Loucy (cell line): ENCODE measurements around the gene MUC6.

Experiments used
- H2AFZ ChIP-seq: fragments of 200-600 bp; sonication (generic); 2 replicates; pipeline ENCODE4 v1.6.0; 2016; ENCODE audit warnings: antibody characterized with exemption, mild to moderate bottlenecking, low read length, moderate library complexity
- H3F3A ChIP-seq: fragments of 200-600 bp; 2 replicates; pipeline ENCODE4 v1.6.0; 2016; ENCODE audit warnings: antibody characterized with exemption, low read depth, mild to moderate bottlenecking
- H3K27me3 ChIP-seq: fragments of 200-600 bp; sonication (generic); 2 replicates; pipeline ENCODE4 v1.6.1; 2014; ENCODE audit warnings: low read length, mild to moderate bottlenecking; ENCODE audit not compliant: insufficient read depth, poor library complexity, severe bottlenecking
- H3K36me3 ChIP-seq: fragments of 200-600 bp; sonication (generic); 2 replicates; pipeline ENCODE4 v1.6.1; 2016; ENCODE audit warnings: low read length; ENCODE audit not compliant: insufficient read depth
- H3K4me1 ChIP-seq: fragments of 200-600 bp; sonication (generic); 2 replicates; pipeline ENCODE4 v1.5.1; 2014; ENCODE audit warnings: low read length, mild to moderate bottlenecking; ENCODE audit not compliant: insufficient read depth, poor library complexity, severe bottlenecking
- H3K4me2 ChIP-seq: fragments of 200-600 bp; sonication (generic); 2 replicates; pipeline ENCODE4 v1.6.0; 2014; ENCODE audit warnings: antibody characterized with exemption, low read length, low read depth, mild to moderate bottlenecking; ENCODE audit not compliant: poor library complexity, severe bottlenecking
- H3K4me3 ChIP-seq: fragments of 200-600 bp; sonication (generic); 2 replicates; pipeline ENCODE4 v1.5.1; 2014; ENCODE audit warnings: low read length, mild to moderate bottlenecking, mixed read lengths; ENCODE audit not compliant: poor library complexity, severe bottlenecking
- H3K79me2 ChIP-seq: fragments of 200-600 bp; sonication (generic); 2 replicates; pipeline ENCODE4 v1.6.1; 2014; ENCODE audit warnings: low read length; ENCODE audit not compliant: insufficient read depth
- H3K9ac ChIP-seq: fragments of 200-600 bp; sonication (generic); 2 replicates; pipeline ENCODE4 v1.6.0; 2014; ENCODE audit warnings: mild to moderate bottlenecking, low read depth, low read length, moderate library complexity; ENCODE audit not compliant: poor library complexity, severe bottlenecking
- H3K9me2 ChIP-seq: fragments of 200-600 bp; sonication (generic); replicated peaks from 2 replicates; pipeline ENCODE4 v1.6.1; 2016; ENCODE audit warnings: low read depth, low read length, mixed read lengths
- H3K9me3 ChIP-seq: fragments of 200-600 bp; sonication (generic); 2 replicates; pipeline ENCODE4 v1.6.1; 2014; ENCODE audit warnings: mild to moderate bottlenecking, antibody characterized with exemption, low read length, low read depth; ENCODE audit not compliant: insufficient read depth
- H4K20me1 ChIP-seq: fragments of 200-600 bp; sonication (generic); 2 replicates; pipeline ENCODE4 v1.6.0; 2014; ENCODE audit warnings: antibody characterized with exemption, low read length, mild to moderate bottlenecking; ENCODE audit not compliant: insufficient read depth, poor library complexity, severe bottlenecking
- EZH2phosphoT487 ChIP-seq: fragments of 200-600 bp; IDR thresholded peaks from 2 replicates; pipeline ENCODE4 v1.6.1; 2018; ENCODE audit warnings: antibody characterized with exemption, mild to moderate bottlenecking, moderate library complexity, borderline replicate concordance
- TF ChIP-seq, protein P1 (sequence below): fragments of 200-600 bp; sonication (generic); conservative IDR thresholded peaks from 2 replicates; pipeline ENCODE4 v1.5.1; 2014; ENCODE audit warnings: mild to moderate bottlenecking, antibody characterized with exemption, low read length

Gene MUC6

DNA sequence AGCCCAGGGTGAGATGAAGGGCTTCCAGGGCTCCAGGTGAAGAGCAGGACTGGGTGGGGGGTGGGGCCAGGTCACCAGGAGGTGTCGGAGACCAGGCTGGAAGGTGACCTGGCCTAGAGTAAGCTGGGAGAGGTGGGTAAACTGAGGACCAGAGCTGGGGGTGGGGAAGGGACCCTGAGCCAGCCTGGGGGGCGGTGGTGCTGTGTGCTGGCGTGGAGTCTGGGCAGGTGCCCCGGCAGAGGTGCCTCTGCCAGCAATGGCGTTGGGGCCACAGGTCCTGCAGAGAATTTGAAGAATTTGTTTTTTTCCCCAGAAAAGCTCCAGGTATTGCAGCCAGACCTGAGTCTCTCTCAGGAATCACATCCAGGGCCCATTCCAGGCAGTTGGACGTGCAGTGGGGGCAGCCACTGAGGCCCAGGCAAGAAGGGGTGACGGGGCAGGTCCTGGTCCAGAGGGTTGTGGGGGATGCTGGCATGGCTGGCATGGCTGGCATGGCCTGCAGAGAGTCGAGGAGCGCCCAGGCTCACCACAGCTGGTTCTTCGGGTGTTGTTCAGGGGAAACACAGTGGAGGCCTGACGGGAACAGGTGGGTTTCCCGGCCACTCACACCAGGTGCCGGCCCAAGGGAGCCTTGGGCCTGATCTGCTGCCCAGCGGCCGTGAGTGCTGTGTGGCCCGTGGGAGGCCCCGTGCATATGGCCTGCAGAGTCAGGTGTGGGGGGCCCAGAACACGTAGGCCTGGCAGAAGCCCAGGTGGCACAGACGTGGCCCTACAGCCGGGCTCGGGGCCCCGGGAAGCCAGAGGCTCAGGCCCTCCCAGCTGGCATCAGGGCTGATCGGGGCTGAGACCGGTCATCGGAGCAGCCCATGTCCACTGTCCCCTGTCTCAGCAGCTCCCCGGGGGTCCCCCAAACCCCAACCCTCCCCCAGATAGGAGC lies 6.4 kb upstream of the MUC6 start:
- no peaks in the 10 kb centered on the region for H3K79me2 ChIP-seq
- H3K4me2 ChIP-seq: no peak overlapping the region
- no peaks in the 10 kb centered on the region for H3K27me3 ChIP-seq
- no peaks in the 10 kb centered on the region for H3K9me2 ChIP-seq
- H3K4me3 ChIP-seq: no peak overlapping the region
- H3K36me3 ChIP-seq: no peaks in the 10 kb centered on the region
- H3F3A ChIP-seq: no peaks in the 10 kb centered on the region
- no peak overlapping the region for H3K9ac ChIP-seq
- H4K20me1 ChIP-seq: no peaks in the 10 kb centered on the region
- TF ChIP-seq, protein P1, sequence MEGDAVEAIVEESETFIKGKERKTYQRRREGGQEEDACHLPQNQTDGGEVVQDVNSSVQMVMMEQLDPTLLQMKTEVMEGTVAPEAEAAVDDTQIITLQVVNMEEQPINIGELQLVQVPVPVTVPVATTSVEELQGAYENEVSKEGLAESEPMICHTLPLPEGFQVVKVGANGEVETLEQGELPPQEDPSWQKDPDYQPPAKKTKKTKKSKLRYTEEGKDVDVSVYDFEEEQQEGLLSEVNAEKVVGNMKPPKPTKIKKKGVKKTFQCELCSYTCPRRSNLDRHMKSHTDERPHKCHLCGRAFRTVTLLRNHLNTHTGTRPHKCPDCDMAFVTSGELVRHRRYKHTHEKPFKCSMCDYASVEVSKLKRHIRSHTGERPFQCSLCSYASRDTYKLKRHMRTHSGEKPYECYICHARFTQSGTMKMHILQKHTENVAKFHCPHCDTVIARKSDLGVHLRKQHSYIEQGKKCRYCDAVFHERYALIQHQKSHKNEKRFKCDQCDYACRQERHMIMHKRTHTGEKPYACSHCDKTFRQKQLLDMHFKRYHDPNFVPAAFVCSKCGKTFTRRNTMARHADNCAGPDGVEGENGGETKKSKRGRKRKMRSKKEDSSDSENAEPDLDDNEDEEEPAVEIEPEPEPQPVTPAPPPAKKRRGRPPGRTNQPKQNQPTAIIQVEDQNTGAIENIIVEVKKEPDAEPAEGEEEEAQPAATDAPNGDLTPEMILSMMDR: no peak
- no peak for TF ChIP-seq EZH2phosphoT487
- H3K4me1 ChIP-seq: no peaks in the 10 kb centered on the region
- no peak overlapping the region for H2AFZ ChIP-seq
- no peaks in the 10 kb centered on the region for H3K9me3 ChIP-seq

DNA sequence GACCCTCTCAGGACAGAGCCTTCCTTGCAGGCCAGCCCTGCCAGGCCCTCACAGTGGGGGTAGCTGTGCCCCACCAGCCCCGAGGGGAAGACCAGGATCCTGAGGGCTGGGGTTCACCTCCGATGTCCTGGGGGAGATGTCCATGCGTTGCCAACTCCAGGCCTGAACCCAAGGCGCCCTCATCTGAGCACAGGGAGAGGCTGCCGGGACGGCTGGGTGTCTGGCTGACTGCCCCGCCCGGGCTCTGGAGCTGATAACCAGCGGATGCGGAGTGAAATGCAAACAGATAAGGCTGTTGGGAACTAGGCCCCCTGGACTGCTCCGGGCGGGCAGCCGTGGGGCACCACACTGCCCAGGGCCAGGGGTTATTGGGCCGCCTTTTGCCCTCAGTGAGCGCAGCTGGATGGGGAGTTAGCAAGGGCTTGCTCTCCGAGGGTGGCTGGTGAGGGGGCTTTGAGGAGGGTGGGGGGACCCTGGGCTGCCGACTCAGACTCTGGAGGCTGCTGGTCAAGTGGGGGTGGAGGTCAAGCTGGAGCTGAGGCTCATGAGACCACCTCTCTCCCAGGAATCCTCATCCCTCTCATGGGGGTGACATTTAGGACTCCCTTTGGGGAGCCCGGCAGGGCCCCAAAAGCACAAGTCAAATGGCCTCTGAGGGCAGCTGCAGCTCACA lies 5.6 kb upstream of the MUC6 start:
- H3K9ac ChIP-seq: no peak overlapping the region

GRCh38 chr11:1041471-1041870 lies 5.0 kb upstream of the MUC6 start:
- H3K4me2 ChIP-seq: no peak overlapping the region
- no peak overlapping the region for H3K4me3 ChIP-seq
- H3F3A ChIP-seq: no peaks in the 10 kb centered on the region
- H4K20me1 ChIP-seq: no peaks in the 10 kb centered on the region
- no peaks in the 10 kb centered on the region for H3K9me2 ChIP-seq
- H2AFZ ChIP-seq: no peak overlapping the region
- no peaks in the 10 kb centered on the region for H3K27me3 ChIP-seq
- H3K9me3 ChIP-seq: no peaks in the 10 kb centered on the region
- no peaks in the 10 kb centered on the region for H3K36me3 ChIP-seq
- no peak overlapping the region for H3K9ac ChIP-seq
- TF ChIP-seq EZH2phosphoT487: no peak
- TF ChIP-seq, protein P1: no peak
- H3K79me2 ChIP-seq: no peaks in the 10 kb centered on the region
- H3K4me1 ChIP-seq: no peaks in the 10 kb centered on the region

More for the DNA sequence above, 5.6 kb upstream of the MUC6 start:
- Histone ChIP-seq H3K4me1 (no peaks in the 10 kb centered on the region), H3K79me2 (no peaks in the 10 kb centered on the region), H3K4me2 (no peak overlapping the region), H3K9me3 (no peaks in the 10 kb centered on the region), H2AFZ (no peak overlapping the region), H3K36me3 (no peaks in the 10 kb centered on the region), H3K27me3 (no peaks in the 10 kb centered on the region), H3F3A (no peaks in the 10 kb centered on the region), H3K9me2 (no peaks in the 10 kb centered on the region), H4K20me1 (no peaks in the 10 kb centered on the region), H3K4me3 (no peak overlapping the region)
- TF ChIP-seq EZH2phosphoT487: no peak
